ENCODE results near the gene NDFIP1.
"Not testable (repeated sequence)": the region's sequence is repeated elsewhere in the genome, so short reads cannot be mapped to it uniquely, and the experiment has no call there.

The NDFIP1 gene

DNA sequence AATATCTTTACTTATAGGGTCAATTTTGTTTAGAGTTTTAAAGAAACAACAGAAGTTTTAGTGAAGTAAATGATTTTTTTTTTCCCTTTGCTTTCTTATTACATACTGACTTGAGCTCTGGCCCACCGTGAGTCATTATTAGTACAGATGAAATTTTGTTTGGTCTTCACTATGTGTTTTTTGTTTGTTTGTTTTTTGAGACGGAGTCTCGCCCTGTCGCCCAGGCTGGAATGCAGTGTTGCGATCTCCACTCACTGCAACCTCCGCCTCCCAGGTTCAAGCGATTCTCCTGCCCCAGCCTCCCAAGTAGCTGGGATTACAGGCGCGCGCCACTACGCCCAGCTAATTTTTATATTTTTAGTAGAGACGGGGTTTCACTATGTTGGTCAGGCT is 45.9 kb downstream of the NDFIP1 start:
- not testable (repeated sequence) for DNase-seq (ENCODE audit: low read depth in 2 of 2)

DNA sequence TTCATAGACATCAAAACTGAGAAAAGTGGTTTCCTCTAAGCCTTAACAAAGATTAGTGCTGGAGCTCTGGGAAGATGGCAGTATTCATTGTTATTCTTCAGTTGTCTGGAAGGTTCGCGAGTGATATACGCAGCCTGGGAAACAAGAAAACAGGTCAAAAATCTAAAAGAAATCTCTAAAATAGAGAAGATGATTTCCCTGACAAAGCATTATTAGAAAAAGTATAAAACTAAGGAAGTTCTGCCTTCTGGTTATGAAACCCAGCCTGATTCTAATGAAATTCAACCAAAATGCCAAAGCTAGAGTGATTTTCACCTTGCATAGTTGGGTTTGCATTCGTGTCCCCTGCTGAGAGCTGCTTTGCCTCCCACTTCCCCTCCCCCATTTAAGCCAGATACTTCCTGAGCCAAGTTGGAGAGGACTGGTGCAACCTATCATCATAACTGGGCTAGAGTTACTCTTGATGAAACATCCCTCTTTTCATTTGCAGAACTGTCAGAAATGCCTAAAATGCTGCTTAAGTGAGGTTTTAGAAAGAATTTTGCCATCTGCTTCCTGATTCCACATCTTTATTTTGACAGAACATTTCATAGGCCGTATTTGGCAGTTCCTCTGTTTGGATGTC is 48.4 kb downstream of the NDFIP1 start:
- DNase-seq (ENCODE audit: low read depth in 2 of 2) = no peak

DNA sequence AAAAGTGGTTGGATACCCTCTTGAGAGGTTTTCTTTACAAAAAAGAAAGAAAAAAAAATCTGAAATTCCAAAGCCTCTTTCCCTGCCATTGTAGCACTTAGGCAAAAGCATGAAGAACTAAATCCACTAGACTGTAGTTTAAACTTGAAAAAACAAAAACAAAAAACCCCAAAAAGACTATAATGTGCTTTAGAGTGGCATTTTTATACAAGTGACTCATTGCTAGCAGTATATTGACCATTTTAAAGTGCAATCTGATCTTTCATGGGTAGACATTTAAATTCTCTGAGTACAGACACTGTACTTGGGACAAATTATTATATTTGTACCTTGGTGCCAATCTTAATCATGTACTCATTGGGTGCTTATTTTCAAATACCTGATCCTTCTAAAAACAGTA is 50.8 kb downstream of the NDFIP1 start:
- no peak for DNase-seq (ENCODE audit: low read depth in 2 of 2)

DNA sequence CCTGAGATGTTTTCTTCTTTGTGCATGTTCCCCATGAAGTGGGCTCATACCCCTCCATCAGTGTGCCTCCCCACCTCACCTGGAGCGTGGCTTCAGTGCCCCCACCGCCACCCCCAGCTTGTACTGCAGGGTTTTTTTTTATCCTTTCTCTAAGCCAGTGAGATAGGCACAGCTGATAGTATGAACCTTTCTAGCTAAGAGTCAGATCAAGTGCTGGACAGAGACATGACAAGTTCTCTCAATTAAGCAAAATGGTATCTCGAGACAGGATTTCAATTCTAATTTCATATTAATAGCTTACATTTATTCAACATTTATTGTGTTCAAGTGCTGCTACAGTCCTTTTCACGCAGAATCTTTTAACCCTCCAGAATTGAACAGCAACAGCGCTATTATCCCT is 55.7 kb downstream of the NDFIP1 start:
- no peak for DNase-seq (ENCODE audit: low read depth in 2 of 2)

DNA sequence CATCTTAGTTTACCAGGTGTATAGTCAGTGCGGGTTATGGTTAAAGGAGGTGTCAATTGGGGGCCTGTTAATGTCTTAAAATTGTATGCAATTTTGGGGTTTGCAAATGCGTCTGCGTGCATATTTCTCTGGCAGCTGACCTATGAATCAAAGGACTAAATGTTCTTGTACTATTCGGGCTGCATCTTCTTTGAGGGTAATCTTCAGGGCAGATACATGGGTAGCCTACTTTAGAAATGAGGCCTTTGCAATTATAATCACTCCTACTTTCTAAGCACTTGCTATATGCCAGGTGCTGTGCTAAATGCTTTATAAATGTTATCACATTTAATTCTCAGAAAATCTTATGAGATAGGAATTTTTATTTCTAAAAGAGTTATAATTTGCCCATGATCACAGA is 58.2 kb downstream of the NDFIP1 start:
- DNase-seq (ENCODE audit: low read depth in 2 of 2) = no peak

DNA sequence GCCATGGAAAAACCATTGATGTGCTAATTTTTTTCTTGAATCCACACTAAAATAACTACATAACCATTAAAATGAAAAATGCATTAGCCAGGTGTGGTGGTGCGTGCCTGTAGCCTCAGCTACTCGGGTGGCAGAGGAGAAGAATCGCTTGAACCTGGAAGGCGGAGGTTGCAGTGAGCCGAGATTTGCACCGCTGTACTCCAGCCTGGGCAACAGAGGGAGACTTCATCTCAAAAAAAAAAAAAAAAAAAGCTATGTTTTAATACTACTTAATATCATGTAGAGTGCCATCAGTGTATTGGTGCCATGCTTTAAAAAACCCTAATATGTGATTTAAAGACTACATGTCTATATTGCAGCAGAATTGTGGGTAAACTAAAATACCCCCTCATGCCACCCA is 58.9 kb downstream of the NDFIP1 start:
- DNase-seq (ENCODE audit: low read depth in 2 of 2) = no peak

DNA sequence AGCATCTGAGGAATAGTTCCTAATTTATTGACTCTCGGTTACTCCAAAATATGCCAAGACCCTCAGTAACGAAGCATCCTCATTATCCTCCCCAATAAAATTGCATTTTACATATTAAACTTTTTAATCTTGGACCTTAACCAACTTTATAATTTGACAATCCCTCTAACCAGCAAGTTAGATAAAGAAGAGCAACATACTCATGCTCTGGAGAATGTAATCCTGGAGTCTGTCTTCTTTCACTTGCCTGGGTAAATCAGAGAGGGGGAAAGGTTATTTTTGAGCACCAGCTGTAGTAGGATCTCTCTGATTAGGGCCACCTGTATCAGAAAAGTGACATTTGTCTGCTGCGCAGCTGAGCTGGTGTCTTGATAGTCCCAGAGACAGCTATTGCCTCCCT is 59.8 kb downstream of the NDFIP1 start:
- no peak for DNase-seq (ENCODE audit: low read depth in 2 of 2)

DNA sequence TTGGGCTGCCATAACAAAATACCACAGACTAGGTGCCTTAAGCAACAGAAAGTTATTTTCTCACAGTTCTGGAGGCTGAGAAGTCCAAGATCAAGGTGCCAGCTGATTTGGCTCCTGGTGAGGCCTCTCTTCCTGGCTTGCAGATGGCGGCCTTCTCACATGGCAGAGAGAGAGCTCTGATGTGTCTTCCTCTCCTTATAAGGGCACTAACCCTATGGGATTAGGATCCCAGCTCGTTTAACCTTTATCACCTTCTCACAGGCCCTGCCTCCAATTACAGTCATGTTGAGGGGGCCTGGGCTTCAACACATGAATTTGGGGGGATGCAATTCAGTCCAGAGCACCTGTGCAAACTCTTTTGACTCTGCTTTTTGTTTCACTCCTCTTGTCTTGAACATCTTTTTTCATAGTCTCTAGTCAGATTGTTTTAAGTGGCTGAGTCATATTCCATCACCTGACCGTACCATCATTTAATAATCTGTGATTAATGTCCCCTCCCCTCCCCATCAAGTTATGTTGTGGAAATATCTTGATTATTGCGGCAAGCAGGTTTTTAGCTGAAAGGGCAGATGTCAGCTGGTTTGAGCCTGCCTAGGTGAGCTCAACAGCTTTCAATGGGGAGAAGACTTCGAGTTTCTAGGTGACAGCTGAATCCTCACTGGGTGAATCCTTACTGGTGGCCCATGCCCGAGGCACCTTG is 61.8 kb downstream of the NDFIP1 start:
- DNase-seq (ENCODE audit: low read depth in 2 of 2) = no peak

DNA sequence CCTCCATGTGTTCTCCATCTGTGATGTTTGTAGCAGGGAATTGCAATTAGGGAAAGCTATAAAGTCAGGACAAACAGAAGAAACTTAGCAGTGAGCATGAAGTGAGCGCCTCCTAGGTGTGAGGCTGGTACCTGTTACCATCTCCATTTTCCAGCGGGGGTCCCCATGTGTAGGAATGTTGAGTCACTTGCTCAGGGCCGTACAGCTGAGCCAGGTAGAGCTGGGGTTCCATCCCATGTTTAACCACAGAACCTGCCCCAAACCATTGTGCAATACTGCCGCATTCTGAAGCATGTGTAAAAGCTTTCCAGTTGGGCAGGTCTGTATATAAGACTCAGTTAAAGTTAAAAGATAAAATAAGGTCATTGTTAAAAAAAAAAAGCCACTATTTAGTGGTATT is 62.7 kb downstream of the NDFIP1 start:
- no peak for DNase-seq (ENCODE audit: low read depth in 2 of 2)

DNA sequence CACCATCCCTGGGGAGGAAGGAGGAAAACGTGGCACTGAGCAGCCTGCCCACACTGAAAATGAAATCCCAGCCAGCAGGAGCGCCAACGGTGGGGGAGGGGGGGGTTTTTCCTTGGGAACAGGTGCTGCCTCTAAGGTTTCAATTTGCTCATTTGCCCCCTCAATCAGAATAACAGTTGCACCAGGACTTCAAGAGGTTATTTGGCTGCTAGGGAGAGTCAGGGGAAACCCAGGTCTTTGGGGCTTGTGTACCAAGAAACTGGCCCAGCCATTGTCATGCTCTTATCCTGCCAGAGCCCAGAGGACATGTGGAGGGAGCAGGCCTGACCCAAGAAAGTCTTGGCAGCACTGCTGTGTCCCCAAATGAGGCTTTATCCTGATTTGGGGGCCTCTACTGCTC is 66.5 kb downstream of the NDFIP1 start:
- no peak for DNase-seq (ENCODE audit: low read depth in 2 of 2)

DNA sequence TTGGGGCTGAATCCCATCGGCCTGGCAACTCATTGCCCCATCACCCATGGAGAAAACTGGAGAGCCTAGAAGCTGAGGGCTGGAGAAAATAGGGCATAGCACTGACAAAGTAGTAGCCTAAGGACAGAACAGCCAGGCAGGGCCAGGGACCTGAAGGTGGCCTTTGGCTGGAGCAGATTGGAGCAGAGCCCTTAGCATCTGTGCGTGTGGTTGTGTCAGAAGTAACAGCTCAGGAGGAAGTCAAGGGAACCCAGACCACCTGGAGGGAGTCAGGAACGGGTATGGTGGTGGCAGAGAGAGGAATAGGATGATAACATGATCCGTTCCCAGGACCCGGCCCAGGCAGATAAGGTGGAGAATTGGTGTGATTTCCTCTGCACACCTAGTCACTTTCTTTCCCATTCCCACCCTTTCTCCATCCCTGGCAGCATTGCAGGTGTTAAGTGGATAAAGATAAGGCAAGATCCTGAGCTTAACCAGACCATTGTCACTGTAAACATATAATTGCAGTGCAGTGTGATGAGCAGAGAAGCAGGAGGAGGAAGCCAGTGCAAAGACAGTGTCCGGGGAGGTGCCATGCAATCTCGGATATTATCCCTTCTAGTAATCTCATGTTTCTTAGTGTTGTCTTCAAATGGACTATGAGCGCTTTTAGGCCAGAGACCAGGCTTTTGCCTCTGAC is 67.0 kb downstream of the NDFIP1 start:
- no peak for DNase-seq (ENCODE audit: low read depth in 2 of 2)

DNA sequence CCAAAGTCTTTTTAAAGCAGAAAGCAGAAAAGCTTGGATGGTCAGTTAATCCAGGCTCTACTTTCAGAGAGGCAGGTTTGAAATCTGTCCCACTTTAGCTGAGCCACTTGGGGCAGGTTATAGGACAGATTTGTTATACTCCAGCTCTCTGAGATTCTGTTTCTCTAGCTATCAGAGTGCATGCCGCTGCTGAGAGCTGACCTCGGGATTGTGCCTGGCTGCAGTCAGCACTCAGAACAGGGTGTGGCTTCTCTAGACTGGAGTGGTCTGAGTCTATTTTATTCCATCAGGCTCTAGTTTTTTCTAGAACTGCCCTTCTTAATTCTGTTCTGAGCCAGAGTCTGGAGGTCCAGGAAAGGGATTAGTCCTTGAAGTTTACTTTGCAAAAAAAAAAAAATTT is 67.7 kb downstream of the NDFIP1 start:
- no peak for DNase-seq (ENCODE audit: low read depth in 2 of 2)

DNA sequence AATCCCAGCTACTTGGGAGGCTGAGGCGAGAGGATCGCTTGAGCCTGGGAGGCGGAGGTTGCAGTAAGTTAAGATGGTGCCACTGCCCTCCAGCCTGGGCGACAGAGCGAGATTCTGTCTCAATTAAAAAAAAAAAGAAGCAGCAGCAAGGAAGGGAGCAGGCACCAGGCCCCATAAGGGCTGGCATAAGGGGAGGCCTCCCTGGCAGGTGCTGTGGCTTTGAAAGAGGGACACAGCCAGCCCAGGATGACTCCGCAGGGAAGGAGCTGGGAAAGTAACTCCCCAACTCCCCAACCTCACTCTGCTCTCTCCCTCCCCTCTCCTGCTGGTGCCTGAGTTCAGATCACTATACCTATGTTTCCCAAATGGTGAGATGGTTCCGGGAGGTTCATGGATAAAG is 70.1 kb downstream of the NDFIP1 start:
- DNase-seq (ENCODE audit: low read depth in 2 of 2) = no peak

DNA sequence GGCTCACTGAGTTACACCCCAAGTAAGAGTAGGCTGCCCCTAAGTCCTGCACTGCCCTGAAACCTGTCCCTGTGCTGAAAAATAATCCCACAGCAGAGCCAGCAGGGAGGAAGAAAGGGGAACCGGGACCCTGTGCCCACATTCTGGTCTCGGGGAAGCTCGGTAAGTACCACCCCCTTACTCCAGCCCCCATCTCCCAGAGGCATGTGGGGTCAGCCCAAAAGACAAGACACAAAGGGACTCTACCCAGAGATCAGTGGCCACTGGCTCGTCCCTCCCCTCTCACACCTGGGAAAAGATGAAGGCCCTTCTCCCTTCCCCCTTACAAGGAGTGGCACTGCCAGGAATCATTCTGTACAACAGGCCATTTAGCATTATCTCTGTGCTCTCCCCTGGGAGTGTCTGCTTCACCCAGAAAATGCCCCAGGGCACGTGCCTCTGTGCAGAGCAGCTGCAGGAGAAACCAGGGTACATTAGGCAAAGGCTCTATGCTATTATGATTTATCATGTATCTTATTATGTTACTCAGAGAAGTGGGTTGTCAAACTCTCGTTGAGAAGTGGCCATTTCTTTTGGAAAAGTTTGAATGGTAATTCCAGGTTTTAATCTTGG is 71.3 kb downstream of the NDFIP1 start:
- DNase-seq (ENCODE audit: low read depth in 2 of 2) = no peak

DNA sequence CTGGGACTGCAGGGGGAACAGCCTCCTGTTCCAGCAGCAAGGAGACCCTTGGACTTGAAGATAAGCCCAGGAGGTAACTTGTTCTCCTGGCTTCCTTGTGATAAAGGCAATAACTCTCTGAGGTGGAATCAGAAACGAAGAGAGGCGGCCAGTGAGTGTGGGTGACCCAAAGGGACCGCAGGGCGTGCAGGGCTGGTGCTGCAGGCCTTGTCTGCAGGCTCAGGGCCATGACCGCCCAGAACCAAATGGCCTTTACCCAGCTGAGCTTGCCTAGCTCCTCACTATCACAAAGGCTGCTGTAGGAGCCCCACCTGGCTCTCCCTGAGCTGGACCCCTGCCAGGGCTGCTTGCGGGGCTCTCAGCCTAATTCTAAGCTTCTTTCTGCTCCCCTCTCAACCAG is 72.5 kb downstream of the NDFIP1 start:
- DNase-seq (ENCODE audit: low read depth in 2 of 2) = no peak

DNA sequence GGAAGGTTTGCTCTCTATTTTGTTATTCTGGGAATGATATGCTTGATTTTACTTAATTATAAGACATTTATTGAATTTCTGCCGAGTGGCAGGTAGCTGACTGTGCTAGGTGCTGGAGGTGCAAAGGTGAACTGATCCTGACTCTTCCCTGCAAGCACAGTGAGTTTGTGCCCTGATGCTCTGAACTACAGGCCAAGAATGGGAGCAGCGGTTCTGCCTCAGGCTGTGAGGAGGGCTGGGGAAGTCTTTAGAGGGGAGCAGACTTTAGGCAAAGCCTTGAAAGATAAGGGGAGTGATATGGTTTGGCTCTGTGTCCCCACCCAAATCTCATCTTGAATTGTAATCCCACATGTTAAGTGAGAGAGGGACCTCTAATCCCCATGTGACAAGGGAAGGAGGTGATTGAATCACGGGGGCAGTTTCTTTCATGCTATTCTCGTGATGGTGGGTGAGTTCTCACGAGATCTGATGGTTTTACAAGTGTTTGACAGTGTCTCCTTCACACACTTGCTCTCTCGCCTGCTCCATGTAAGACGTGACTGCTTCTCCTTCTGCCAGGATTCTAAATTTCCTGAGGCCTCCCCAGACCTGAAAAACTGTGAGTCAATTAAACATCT is 73.1 kb downstream of the NDFIP1 start:
- no peak for DNase-seq (ENCODE audit: low read depth in 2 of 2)

DNA sequence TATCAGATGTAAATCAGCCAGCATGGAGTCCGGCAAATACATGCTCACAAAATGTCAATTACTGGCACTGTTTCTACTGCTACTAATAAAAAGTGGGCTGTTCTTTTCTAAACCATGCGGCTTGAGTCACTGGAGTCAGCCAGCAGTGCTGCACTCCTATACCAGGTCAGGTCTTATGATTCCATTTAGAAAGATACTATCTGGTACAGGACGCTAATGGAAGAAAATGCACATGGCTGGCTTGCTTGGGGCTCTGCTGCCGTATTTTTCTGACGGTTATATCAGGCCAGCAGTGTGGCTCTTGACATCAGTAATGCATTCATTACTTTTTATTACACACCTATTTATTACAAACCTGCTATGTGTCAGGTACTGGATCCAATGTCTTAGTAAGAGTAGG is 74.3 kb downstream of the NDFIP1 start:
- DNase-seq (ENCODE audit: low read depth in 2 of 2) = no peak

DNA sequence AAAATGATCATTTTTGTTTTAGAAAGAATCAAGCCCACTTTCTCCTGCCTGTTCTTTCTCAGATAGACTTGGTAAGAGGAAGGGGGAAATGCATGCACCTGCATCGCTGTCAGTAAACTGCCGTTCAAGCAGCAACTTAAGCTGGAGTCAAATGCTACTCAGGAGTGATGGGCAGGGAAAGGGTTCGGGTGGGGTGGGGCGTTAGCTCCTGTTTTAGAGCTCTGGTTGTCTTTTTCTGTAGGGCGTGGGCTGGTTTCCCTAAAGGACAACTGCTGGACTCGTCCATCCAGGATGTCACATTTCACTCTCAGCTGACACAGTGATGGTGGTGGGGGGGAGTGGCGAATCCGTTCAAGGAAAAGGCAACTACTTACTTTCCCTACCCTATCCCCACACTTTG is 75.0 kb downstream of the NDFIP1 start:
- DNase-seq (ENCODE audit: low read depth in 2 of 2) = no peak

DNA sequence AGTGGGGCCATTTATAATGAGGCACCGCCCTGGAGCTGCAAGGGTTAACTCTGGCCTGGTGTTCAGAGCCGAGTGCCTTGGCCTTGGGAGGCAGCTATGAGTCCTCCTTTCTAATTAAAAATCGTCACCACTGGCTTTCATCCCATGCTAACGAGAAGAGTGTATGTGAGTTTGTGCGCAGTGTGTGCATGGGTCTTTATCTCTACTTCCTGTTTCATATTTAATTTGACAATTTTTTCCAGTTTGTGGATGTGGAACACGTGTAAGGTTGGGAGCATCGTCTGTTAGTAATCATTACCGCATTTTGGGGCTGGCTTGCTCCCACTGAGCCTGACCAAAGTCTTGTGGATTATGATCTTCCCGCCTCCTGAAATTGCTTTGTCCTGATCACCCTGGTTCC is 76.4 kb downstream of the NDFIP1 start:
- DNase-seq (ENCODE audit: low read depth in 2 of 2) = no peak

DNA sequence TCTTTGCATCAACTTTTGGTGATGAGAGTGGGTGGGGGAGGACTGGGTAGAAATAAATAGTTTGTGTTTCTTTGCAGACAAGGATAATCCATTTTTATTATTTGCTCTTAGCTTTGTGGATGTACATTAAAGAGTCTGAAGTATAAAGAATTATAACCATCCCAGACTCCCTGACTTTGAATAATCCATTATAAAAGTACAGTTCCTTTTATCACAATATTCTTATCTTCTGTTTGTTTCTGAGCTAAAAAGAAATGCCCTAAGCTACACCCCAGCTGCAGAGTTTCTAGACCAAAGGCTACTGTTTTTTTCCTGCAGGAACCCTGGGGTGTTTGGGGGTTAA is 77.9 kb downstream of the NDFIP1 start:
- no peak for DNase-seq (ENCODE audit: low read depth in 2 of 2)

DNA sequence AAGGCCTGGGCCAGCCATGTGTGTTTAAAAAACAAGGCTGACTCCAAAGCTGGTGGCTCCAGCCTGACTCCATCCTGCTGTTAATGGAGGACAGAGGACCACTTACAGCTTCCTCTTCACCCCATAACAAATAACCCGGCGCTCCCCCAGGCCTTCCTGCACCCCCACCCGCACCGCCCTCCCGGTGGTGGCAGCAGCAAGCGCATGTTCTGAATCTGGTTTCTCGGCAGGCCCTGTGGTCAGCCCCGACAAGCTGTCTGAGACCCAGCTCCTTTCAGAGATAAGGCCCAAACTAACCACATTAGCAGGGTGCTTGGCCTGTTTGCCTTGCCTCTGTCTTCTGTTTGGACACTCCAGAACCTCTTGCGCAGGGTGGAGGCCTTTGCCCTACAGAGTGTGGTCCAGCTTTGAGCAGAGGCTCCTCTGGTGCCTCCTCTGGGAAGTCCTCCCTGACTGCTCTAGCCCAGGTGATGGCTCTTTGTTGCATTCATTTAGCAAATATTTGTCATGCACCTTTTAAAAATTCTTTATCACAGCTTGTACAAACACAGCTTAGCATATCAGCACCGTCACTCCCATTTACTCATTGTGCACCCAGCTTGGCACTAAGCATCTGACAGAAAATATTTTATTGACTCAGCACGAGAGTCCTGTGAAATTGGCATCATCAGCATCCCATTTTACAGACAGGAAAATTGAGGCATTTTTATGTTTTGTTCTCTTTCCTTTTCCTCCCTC is 78.4 kb downstream of the NDFIP1 start:
- DNase-seq (ENCODE audit: low read depth in 2 of 2) = no peak

DNA sequence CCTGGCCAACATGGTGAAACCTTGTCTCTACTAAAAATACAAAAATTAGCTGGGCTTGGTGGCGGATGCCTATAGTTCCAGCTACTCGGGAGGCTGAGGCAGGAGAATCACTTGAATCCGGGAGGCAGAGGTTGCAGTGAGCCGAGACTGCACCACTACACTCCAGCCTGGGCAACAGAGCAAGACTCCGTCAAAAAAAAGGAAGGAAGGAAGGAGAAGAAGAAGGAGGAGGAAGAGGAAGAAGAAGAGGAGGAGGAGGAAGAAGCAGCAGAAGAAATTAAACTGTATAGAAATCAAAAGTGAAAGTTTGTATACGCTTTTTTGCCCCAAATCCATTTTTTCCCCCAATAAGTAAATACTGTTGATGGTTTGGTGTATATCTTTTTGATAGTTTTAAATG is 80.1 kb downstream of the NDFIP1 start:
- not testable (repeated sequence) for DNase-seq (ENCODE audit: low read depth in 2 of 2)

All from stimulated activated CD8-positive, alpha-beta memory T cell treated with anti-CD3 and anti-CD28 coated beads, Interleukin-15, amount 100 ng/mL, for 48 hours (primary cell).